H9 (cell line): ENCODE results near the gene PMPCB. TPM values are rescaled to one million over a fixed set of nuclear protein-coding genes. Genes with fewer than 3 reads are reported as not detected.

Experiments
- DNase-seq: peaks from one replicate; pipeline ENCODE4 v3.0.0-alpha.2; 2017
- H2AFZ ChIP-seq: one replicate; pipeline ENCODE4 v1.6.1; 2013; ENCODE audit warnings: mild to moderate bottlenecking, low read length, control low read depth, moderate library complexity
- H2AK5ac ChIP-seq: 2 replicates; pipeline ENCODE4 v1.6.1; 2013; ENCODE audit warnings: low read length, control low read depth, mixed read lengths; ENCODE audit not compliant: insufficient read length
- H2BK120ac ChIP-seq: one replicate; pipeline ENCODE4 v1.6.1; 2013; ENCODE audit warnings: low read depth, mild to moderate bottlenecking, low read length, control low read depth, inconsistent platforms; ENCODE audit not compliant: poor library complexity, severe bottlenecking
- H2BK12ac ChIP-seq: 2 replicates; pipeline ENCODE4 v1.6.1; 2013; ENCODE audit warnings: low read length, control low read depth, mixed read lengths, low read depth; ENCODE audit not compliant: insufficient read length
- H2BK15ac ChIP-seq: 2 replicates; pipeline ENCODE4 v1.6.1; 2013; ENCODE audit warnings: low read depth, low read length, control low read depth
- H2BK20ac ChIP-seq: one replicate; pipeline ENCODE4 v1.6.1; 2013; ENCODE audit warnings: low read depth, mild to moderate bottlenecking, low read length, control low read depth, inconsistent platforms; ENCODE audit not compliant: poor library complexity, severe bottlenecking
- H2BK5ac ChIP-seq: 2 replicates; pipeline ENCODE4 v1.6.1; 2013; ENCODE audit warnings: low read length, control low read depth, mixed read lengths; ENCODE audit not compliant: insufficient read length
- H3K14ac ChIP-seq: 2 replicates; pipeline ENCODE4 v1.6.1; 2013; ENCODE audit warnings: low read length, control low read depth; ENCODE audit not compliant: insufficient read depth
- H3K18ac ChIP-seq: 2 replicates; pipeline ENCODE4 v1.6.1; 2013; ENCODE audit warnings: low read depth, mild to moderate bottlenecking, mixed read lengths, low read length, control low read depth; ENCODE audit not compliant: insufficient read length
- H3K23ac ChIP-seq: 2 replicates; pipeline ENCODE4 v1.6.1; 2013; ENCODE audit warnings: low read length, control low read depth, mixed read lengths, low read depth; ENCODE audit not compliant: insufficient read length
- H3K23me2 ChIP-seq: 2 replicates; pipeline ENCODE4 v1.6.1; 2013; ENCODE audit warnings: low read depth, mild to moderate bottlenecking, mixed read lengths, low read length, control low read depth; ENCODE audit not compliant: insufficient read length, poor library complexity, severe bottlenecking
- H3K27ac ChIP-seq: 2 replicates; pipeline ENCODE4 v1.5.1; 2013; ENCODE audit warnings: low read length, control low read depth, mixed read lengths, low read depth; ENCODE audit not compliant: insufficient read length
- H3K27me3 ChIP-seq: 2 replicates; pipeline ENCODE4 v1.6.1; 2013; ENCODE audit warnings: low read length, control low read depth, inconsistent platforms; ENCODE audit not compliant: insufficient read depth
- H3K4ac ChIP-seq: 2 replicates; pipeline ENCODE4 v1.6.1; 2013; ENCODE audit warnings: low read depth, mild to moderate bottlenecking, control low read depth, inconsistent platforms, low read length, moderate library complexity
- H3K4me1 ChIP-seq: 2 replicates; pipeline ENCODE4 v1.6.1; 2013; ENCODE audit warnings: low read length, control low read depth, inconsistent platforms; ENCODE audit not compliant: insufficient read depth
- H3K4me2 ChIP-seq: 2 replicates; pipeline ENCODE4 v1.6.1; 2013; ENCODE audit warnings: low read length, control low read depth, mixed read lengths; ENCODE audit not compliant: insufficient read length, insufficient read depth
- H3K56ac ChIP-seq: 2 replicates; pipeline ENCODE4 v1.6.1; 2013; ENCODE audit warnings: low read depth, mild to moderate bottlenecking, mixed read lengths, low read length, control low read depth; ENCODE audit not compliant: insufficient read length
- H3K79me1 ChIP-seq: 2 replicates; pipeline ENCODE4 v1.6.1; 2013; ENCODE audit warnings: low read depth, mild to moderate bottlenecking, moderate library complexity, low read length, control low read depth, inconsistent platforms; ENCODE audit not compliant: insufficient read depth, poor library complexity, severe bottlenecking
- H3K79me2 ChIP-seq: 2 replicates; pipeline ENCODE4 v1.6.1; 2013; ENCODE audit warnings: low read length, control low read depth, inconsistent platforms; ENCODE audit not compliant: insufficient read depth
- H3K9ac ChIP-seq: 2 replicates; pipeline ENCODE4 v1.6.1; 2013; ENCODE audit warnings: low read length, control low read depth, mixed read lengths; ENCODE audit not compliant: insufficient read length; ENCODE audit errors: extremely low read depth
- H3K9me3 ChIP-seq: one replicate; pipeline ENCODE4 v1.6.1; 2013; ENCODE audit warnings: low read depth, low read length, inconsistent platforms; ENCODE audit not compliant: control insufficient read depth
- H3T11ph ChIP-seq: one replicate; pipeline ENCODE4 v1.6.1; 2013; ENCODE audit warnings: mild to moderate bottlenecking, low read length, control low read depth, inconsistent platforms
- H4K20me1 ChIP-seq: one replicate; pipeline ENCODE4 v1.6.1; 2013; ENCODE audit not compliant: control insufficient read depth, insufficient read length, insufficient read depth
- H4K5ac ChIP-seq: 2 replicates; pipeline ENCODE4 v1.6.1; 2013; ENCODE audit warnings: low read depth, mild to moderate bottlenecking, mixed read lengths, low read length, control low read depth; ENCODE audit not compliant: insufficient read length
- H4K8ac ChIP-seq: replicated peaks from 2 replicates; pipeline ENCODE4 v1.6.1; 2013; ENCODE audit warnings: low read length, control low read depth, mixed read lengths, low read depth; ENCODE audit not compliant: insufficient read length
- H4K91ac ChIP-seq: 2 replicates; pipeline ENCODE4 v1.6.1; 2013; ENCODE audit warnings: low read depth, mild to moderate bottlenecking, moderate library complexity, mixed read lengths, low read length, control low read depth; ENCODE audit not compliant: insufficient read length
- H3K27ac Mint-ChIP-seq, 3 experiments: 2 replicates in 2 of 3; 3 replicates in 1 of 3; pipeline ENCODE4 v1.8.0; 2020 to 2021; ENCODE audit warnings: mixed read lengths in 3 of 3, mild to moderate bottlenecking in 1 of 3, moderate library complexity in 1 of 3
- H3K27me3 Mint-ChIP-seq: 2 replicates; pipeline ENCODE4 v1.8.0; 2021; ENCODE audit warnings: low read depth, mild to moderate bottlenecking, moderate library complexity, mixed read lengths
- H3K36me3 Mint-ChIP-seq, 3 experiments: 2 replicates in 2 of 3; 3 replicates in 1 of 3; pipeline ENCODE4 v1.8.0; 2020 to 2021; ENCODE audit warnings: low read depth in 3 of 3, mixed read lengths in 3 of 3; ENCODE audit not compliant: insufficient read depth in 1 of 3
- H3K4me1 Mint-ChIP-seq, 2 experiments: 2 replicates each; pipeline ENCODE4 v1.8.0; 2020; ENCODE audit warnings: mixed read lengths in 2 of 2
- H3K4me3 Mint-ChIP-seq, 2 experiments: 2 replicates in 1 of 2; 3 replicates in 1 of 2; pipeline ENCODE4 v1.8.0; 2020 to 2021; ENCODE audit warnings: mild to moderate bottlenecking in 2 of 2, mixed read lengths in 2 of 2, moderate library complexity in 1 of 2
- H3K9me3 Mint-ChIP-seq, 2 experiments: 2 replicates in 1 of 2; 3 replicates in 1 of 2; pipeline ENCODE4 v1.8.0; 2020; ENCODE audit warnings: mild to moderate bottlenecking in 2 of 2, mixed read lengths in 2 of 2, moderate library complexity in 1 of 2
- WGBS: extraction: QIAGEN DNeasy Blood & Tissue Kit; methylation state at CpG from one replicate; pipeline ENCODE4 v1.1.7; 2013; ENCODE audit warnings: missing lambda C conversion rate, low lambda C conversion rate, mixed read lengths; ENCODE audit not compliant: insufficient read length; ENCODE audit errors: extremely low coverage; 5-methylcytosine and 5-hydroxymethylcytosine counted together
- long read RNA-seq: library from polyadenylated mRNA; unstranded; transcript quantifications from one replicate; pipeline ENCODE4 v2.0.0, GENCODE V29; 2020
- total RNA-seq: library from RNA; stranded (reverse); gene quantifications from 2 replicates; pipeline ENCODE4 v1.2.1, GENCODE V29; 2021
- TF ChIP-seq, protein P1 (sequence below): fragments of 200-600 bp; sonication (generic); conservative IDR thresholded peaks from 3 replicates; pipeline ENCODE4 v1.8.0; 2021; ENCODE audit warnings: antibody characterized with exemption, mild to moderate bottlenecking

Gene PMPCB, protein sequence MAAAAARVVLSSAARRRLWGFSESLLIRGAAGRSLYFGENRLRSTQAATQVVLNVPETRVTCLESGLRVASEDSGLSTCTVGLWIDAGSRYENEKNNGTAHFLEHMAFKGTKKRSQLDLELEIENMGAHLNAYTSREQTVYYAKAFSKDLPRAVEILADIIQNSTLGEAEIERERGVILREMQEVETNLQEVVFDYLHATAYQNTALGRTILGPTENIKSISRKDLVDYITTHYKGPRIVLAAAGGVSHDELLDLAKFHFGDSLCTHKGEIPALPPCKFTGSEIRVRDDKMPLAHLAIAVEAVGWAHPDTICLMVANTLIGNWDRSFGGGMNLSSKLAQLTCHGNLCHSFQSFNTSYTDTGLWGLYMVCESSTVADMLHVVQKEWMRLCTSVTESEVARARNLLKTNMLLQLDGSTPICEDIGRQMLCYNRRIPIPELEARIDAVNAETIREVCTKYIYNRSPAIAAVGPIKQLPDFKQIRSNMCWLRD
- total RNA-seq, result 84.9 and 90.6 TPM in 2 replicates
- long read RNA-seq, transcript PMPCB-201 (13 exons, 2,472 nt), result major isoform, 646 of 720 reads
- long read RNA-seq, transcript PMPCB-202 (12 exons, 1,714 nt), result minor isoform, 20 of 720 reads
- long read RNA-seq, partial matches to known transcripts, result 9 of 720 reads
- long read RNA-seq, other reads (novel, unspliced or antisense), result 45 of 720 reads

DNA sequence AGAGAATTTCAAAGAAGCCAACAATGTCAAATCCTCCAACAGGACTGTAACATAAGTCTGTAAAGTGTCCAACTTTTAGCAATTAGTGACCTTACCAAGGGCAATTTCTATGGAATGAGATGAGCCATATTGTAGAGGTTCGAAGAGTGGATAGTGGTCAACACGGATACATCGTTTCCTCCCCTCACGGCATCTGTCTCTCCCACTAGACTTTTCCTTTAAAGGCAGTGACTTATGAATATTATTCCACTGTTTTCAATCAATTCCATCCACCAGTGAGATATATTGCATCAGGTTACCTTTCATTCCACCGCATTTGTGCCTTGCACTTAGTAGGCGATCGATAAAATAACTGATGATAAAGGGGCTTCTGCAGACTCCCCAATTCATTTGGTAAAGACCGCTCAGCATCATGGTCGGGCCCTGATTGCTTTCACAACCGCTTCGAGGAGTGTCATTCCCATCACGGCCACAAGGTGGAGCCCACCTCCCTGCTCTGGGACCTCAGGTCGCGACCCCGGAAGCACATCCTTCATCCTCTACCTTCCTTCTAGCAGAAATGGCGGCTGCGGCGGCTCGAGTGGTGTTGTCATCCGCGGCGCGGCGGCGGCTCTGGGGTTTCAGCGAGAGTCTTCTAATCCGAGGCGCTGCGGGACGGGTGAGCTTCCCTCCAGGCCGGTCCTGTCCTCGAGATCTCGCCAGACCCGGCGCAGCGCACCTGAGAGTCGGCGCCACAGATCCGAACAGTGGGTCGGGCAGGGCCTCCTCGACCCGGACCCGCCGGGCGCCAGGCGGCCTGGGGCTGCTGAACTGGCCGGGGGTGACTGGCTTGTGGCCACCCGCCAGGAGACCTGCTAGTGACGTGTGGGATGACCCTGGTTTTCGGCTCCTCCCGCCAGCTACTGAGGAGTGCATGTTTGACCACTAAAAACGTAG lies at the start of gene PMPCB:
PMPCB (plus strand) TSS at position 535 of the 936 bp plus-strand sequence; CDS start at position 560, 25 bp downstream.
- no CpG with 5 or more reads among the region's 52 CpGs for WGBS
- TF ChIP-seq, protein P1, sequence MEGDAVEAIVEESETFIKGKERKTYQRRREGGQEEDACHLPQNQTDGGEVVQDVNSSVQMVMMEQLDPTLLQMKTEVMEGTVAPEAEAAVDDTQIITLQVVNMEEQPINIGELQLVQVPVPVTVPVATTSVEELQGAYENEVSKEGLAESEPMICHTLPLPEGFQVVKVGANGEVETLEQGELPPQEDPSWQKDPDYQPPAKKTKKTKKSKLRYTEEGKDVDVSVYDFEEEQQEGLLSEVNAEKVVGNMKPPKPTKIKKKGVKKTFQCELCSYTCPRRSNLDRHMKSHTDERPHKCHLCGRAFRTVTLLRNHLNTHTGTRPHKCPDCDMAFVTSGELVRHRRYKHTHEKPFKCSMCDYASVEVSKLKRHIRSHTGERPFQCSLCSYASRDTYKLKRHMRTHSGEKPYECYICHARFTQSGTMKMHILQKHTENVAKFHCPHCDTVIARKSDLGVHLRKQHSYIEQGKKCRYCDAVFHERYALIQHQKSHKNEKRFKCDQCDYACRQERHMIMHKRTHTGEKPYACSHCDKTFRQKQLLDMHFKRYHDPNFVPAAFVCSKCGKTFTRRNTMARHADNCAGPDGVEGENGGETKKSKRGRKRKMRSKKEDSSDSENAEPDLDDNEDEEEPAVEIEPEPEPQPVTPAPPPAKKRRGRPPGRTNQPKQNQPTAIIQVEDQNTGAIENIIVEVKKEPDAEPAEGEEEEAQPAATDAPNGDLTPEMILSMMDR, result peak; percentile 90
- H2BK12ac ChIP-seq, result no peak within 1 kb of the TSS

More for the DNA sequence above, at the start of gene PMPCB:
- no peak within 1 kb of the TSS for H2BK120ac ChIP-seq
- no peak within 1 kb of the TSS for H3K56ac ChIP-seq
- Mint-ChIP-seq H3K4me1 (peaks cover 14 to 16% of the 10 kb centered on the region in 2 experiments), H3K4me3 (peak within 1 kb of the TSS; percentile 88 to 94), H3K9me3 (no peaks in the 10 kb centered on the region), H3K27me3 (peaks cover 9% of the 10 kb centered on the region), H3K27ac (peak within 1 kb of the TSS; percentile 89 to 96 (median 95)), H3K36me3 (peaks cover 13 to 31% (median 31%) of the 10 kb centered on the region in 3 experiments; a peak in 6 of 7 replicates)
- peak within 1 kb of the TSS; percentile 80 for H3K18ac ChIP-seq
- no peaks in the 10 kb centered on the region for H3K4me1 ChIP-seq
- no peak within 1 kb of the TSS for H3K4ac ChIP-seq
- peak within 1 kb of the TSS; percentile 17 for H2AFZ ChIP-seq
- H3K4me2 ChIP-seq, result peak within 1 kb of the TSS; percentile 75
- no peaks in the 10 kb centered on the region for H3K27me3 ChIP-seq
- H3K9me3 ChIP-seq, result no peaks in the 10 kb centered on the region
- no peak within 1 kb of the TSS for H2BK15ac ChIP-seq
- H4K91ac ChIP-seq, result no peak within 1 kb of the TSS
- H3K23ac ChIP-seq, result no peak within 1 kb of the TSS
- H4K20me1 ChIP-seq, result no peaks in the 10 kb centered on the region
- H2AK5ac ChIP-seq, result no peak within 1 kb of the TSS
- no peak within 1 kb of the TSS for H2BK20ac ChIP-seq
- H2BK5ac ChIP-seq, result no peak within 1 kb of the TSS
- H3K27ac ChIP-seq, result no peak within 1 kb of the TSS
- H3K79me2 ChIP-seq, result peaks cover 4% of the 10 kb centered on the region; the same call in 1 of the 2 replicates
- DNase-seq, result peak; percentile 94
- H3K23me2 ChIP-seq, result peaks cover 4% of the 10 kb centered on the region
- peak within 1 kb of the TSS; percentile 88 for H3K14ac ChIP-seq
- H4K5ac ChIP-seq, result no peak within 1 kb of the TSS
- H4K8ac ChIP-seq, result no peak within 1 kb of the TSS
- no peak within 1 kb of the TSS for H3T11ph ChIP-seq
- H3K79me1 ChIP-seq, result peaks cover 4% of the 10 kb centered on the region
- peak within 1 kb of the TSS; percentile 93 for H3K9ac ChIP-seq
